HG02840 (cell line): ENCODE data around the gene NXPH1.

Source experiments
- ATAC-seq: cut with Tn5 transposase; IDR thresholded peaks from one replicate; pipeline ENCODE4 v1.9.1; 2021; ENCODE audit warnings: mild to moderate bottlenecking, moderate library complexity, moderate number of reproducible peaks; ENCODE audit not compliant: unreplicated experiment, low FRiP score

The NXPH1 gene

DNA sequence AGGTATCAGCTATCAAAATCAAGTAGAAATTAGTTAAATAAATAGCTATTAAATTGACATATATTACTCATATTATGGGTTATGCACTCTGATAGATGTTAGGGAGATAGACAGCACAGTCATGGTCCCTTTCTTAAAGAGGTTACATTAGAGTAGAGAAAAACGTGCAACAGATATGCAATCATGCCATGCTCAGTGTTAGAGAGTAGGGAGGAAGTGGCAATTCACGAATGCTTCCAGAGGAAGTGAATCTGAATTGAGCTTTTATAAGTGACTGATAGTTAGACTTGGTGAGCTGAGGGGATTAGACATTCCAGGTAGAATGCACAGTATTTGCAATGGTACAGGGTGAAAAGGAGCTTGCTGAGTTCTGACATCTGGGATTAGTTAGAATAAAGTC, 349.8 kb downstream of the NXPH1 start:
- no peak for ATAC-seq

DNA sequence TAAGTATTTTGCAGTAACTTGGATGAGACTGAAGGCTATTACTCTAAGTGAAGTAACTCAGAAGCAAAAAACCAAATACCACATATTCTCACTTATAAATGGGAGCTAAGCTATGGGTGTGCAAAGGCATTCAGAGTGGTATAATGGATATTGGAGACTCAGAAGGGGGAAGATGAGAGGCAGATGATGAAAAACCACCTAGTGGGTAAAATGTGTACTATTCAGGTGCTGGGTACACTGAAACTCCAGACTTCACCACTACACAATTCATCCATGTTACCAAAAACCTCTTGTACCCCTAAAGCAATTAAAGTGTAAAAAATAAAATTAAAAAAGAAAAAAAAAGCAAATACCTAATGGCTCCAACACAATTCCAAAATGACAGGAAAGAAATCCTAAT, 351.7 kb downstream of the NXPH1 start:
- no peak for ATAC-seq

DNA sequence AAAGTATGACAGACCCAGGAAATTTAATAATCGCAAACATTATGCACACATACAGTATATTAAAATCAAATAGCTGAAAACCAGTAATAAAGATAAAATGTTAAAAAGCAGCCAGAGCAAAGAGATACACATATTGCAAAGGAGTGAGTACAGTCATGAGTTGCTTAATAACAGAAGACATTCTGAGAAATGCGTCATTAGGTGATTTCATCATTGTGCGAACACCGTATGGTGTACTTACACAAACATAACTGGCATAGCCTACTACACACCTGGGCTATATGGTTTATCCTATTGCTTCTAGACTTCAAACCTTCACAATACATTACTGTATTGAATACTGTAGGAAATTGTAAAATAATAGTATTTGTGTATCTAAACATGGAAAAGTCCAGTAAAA, 367.6 kb downstream of the NXPH1 start:
- no peak for ATAC-seq
